Measurements from ENCODE around the gene B4GALNT2. TPM values are rescaled to one million over a fixed set of nuclear protein-coding genes. Genes with fewer than 3 reads are reported as not detected.

The B4GALNT2 gene
- total RNA-seq, 2 donors from 2014 or later: 0.04 to 0.11 TPM

GRCh38 chr17:49218941-49219913, 86.7 kb downstream of the B4GALNT2 start:
- Mint-ChIP-seq H3K27me3 (ENCODE audit: insufficient read depth) (peaks cover 36% of the 10 kb centered on the region), H3K36me3 (ENCODE audit: low read depth) (no peaks in the 10 kb centered on the region), H3K9me3 (no peaks in the 10 kb centered on the region), H3K4me1 (peaks cover 6% of the 10 kb centered on the region), H3K27ac (no peak overlapping the region), H3K4me3 (no peak overlapping the region)
- WGBS, 2 experiments (ENCODE audit: insufficient coverage in 1 of 2, insufficient read length in 1 of 2): 90 to 98% methylated on average over 21 to 36 of the region's 37 CpGs
- Histone ChIP-seq H3K4me3 (ENCODE audit: low read length) (no peak overlapping the region), H3K27ac (ENCODE audit: low read depth, low read length) (no peak overlapping the region), H3K4me1 (ENCODE audit: control insufficient read depth, insufficient read depth, low read length) (peaks cover 3% of the 10 kb centered on the region), H3K36me3 (ENCODE audit: control insufficient read depth, insufficient read depth, low read length) (no peaks in the 10 kb centered on the region), H3K9ac (ENCODE audit: extremely low read depth, low read length, poor library complexity, severe bottlenecking) (no peak overlapping the region), H3K9me3 (ENCODE audit: control insufficient read depth, low read length) (no peaks in the 10 kb centered on the region), H3K27me3 (ENCODE audit: control insufficient read depth, insufficient read depth, low read length, poor library complexity, severe bottlenecking) (peaks cover 29% of the 10 kb centered on the region)
- TF ChIP-seq CTCF (conservative IDR thresholded peaks at IDR 0.05): peak; percentile 53
- DNase-seq: peak; percentile 83

GRCh38 chr17:49219987-49220386, 87.4 kb downstream of the B4GALNT2 start:
- Histone ChIP-seq H3K36me3 (ENCODE audit: control insufficient read depth, insufficient read depth, low read length) (no peaks in the 10 kb centered on the region), H3K4me1 (ENCODE audit: control insufficient read depth, insufficient read depth, low read length) (peaks cover 3% of the 10 kb centered on the region), H3K27ac (ENCODE audit: low read depth, low read length) (no peak overlapping the region), H3K4me3 (ENCODE audit: low read length) (no peak overlapping the region), H3K9ac (ENCODE audit: extremely low read depth, low read length, poor library complexity, severe bottlenecking) (no peak overlapping the region), H3K27me3 (ENCODE audit: control insufficient read depth, insufficient read depth, low read length, poor library complexity, severe bottlenecking) (peaks cover 37% of the 10 kb centered on the region), H3K9me3 (ENCODE audit: control insufficient read depth, low read length) (no peaks in the 10 kb centered on the region)
- no peak for TF ChIP-seq CTCF (conservative IDR thresholded peaks at IDR 0.05)
- peaks cover 8% of the 10 kb centered on the region for H3K4me1 Mint-ChIP-seq
- DNase-seq: peak; percentile 54
- peaks cover 44% of the 10 kb centered on the region for H3K27me3 Mint-ChIP-seq (ENCODE audit: insufficient read depth)
- H3K27ac Mint-ChIP-seq: no peak overlapping the region
- WGBS, 2 experiments (ENCODE audit: insufficient coverage in 1 of 2, insufficient read length in 1 of 2): 83 to 94% methylated on average over 6 to 15 of the region's 15 CpGs
- H3K9me3 Mint-ChIP-seq: no peaks in the 10 kb centered on the region
- no peaks in the 10 kb centered on the region for H3K36me3 Mint-ChIP-seq (ENCODE audit: low read depth)
- no peak overlapping the region for H3K4me3 Mint-ChIP-seq

GRCh38 chr17:49223168-49223516, 90.6 kb downstream of the B4GALNT2 start:
- Mint-ChIP-seq H3K4me1 (peaks cover 16% of the 10 kb centered on the region), H3K36me3 (ENCODE audit: low read depth) (no peaks in the 10 kb centered on the region), H3K4me3 (peak overlapping the region; percentile 51), H3K9me3 (no peaks in the 10 kb centered on the region), H3K27me3 (ENCODE audit: insufficient read depth) (peaks cover 73% of the 10 kb centered on the region), H3K27ac (no peak overlapping the region)
- H3K4me1 ChIP-seq (ENCODE audit: control insufficient read depth, insufficient read depth, low read length): peaks cover 3% of the 10 kb centered on the region
- WGBS, 2 experiments (ENCODE audit: insufficient coverage in 1 of 2, insufficient read length in 1 of 2): 19 to 43% methylated on average over 4 to 9 of the region's 9 CpGs
- no peak overlapping the region for H3K9ac ChIP-seq (ENCODE audit: extremely low read depth, low read length, poor library complexity, severe bottlenecking)
- TF ChIP-seq CTCF (conservative IDR thresholded peaks at IDR 0.05): no peak
- H3K4me3 ChIP-seq (ENCODE audit: low read length): no peak overlapping the region
- peak; percentile 66 for DNase-seq
- no peaks in the 10 kb centered on the region for H3K36me3 ChIP-seq (ENCODE audit: control insufficient read depth, insufficient read depth, low read length)
- H3K9me3 ChIP-seq (ENCODE audit: control insufficient read depth, low read length): no peaks in the 10 kb centered on the region
- peaks cover 59% of the 10 kb centered on the region for H3K27me3 ChIP-seq (ENCODE audit: control insufficient read depth, insufficient read depth, low read length, poor library complexity, severe bottlenecking)
- no peak overlapping the region for H3K27ac ChIP-seq (ENCODE audit: low read depth, low read length)

Measured in endodermal cell (in vitro differentiated cells).